ENCODE data around the gene DMD. TPM values are rescaled to one million over a fixed set of nuclear protein-coding genes. Genes with fewer than 3 reads are reported as not detected.

Gene DMD
- total and polyA plus RNA-seq, 4 donors = 19.9 to 260 (median 111) TPM

DNA sequence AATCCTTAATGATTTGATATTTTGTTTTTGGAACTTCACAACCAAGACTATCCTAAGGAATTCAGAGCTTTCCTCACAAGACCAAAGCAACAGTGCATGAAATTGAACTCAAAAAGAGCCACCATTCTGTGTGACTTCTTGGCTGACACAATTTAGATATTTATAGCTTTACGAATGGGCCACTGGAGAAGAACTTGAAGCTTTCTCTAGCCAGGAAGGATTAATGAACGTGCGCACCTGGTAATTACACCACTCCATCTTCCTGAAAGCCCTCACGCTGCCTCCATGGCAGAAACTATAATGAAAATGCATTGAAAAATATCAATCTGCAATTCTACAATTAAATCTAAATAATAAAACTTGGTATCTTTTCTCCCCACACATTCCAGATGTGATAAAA, 1057.8 kb downstream of the DMD start:
- no peak for DNase-seq
- H3K36me3 ChIP-seq (ENCODE audit: control insufficient read depth in 1 of 2, insufficient read depth in 2 of 2, low read length in 1 of 2) = no peaks in the 10 kb centered on the region
- H3K4me1 ChIP-seq (ENCODE audit: control insufficient read depth in 1 of 2, insufficient read depth in 2 of 2, low read length in 2 of 2) = no peaks in the 10 kb centered on the region
- H3K4me3 ChIP-seq (ENCODE audit: low read length in 2 of 2) = no peak overlapping the region
- H3K9me3 ChIP-seq (ENCODE audit: control insufficient read depth, low read length) = no peaks in the 10 kb centered on the region
- no peaks in the 10 kb centered on the region for H3K27me3 ChIP-seq (ENCODE audit: control insufficient read depth in 1 of 2, insufficient read depth in 2 of 2, low read length in 1 of 2)
- ATAC-seq (ENCODE audit: low FRiP score) = no peak
- H3K27ac ChIP-seq (ENCODE audit: low read depth in 1 of 2, low read length in 2 of 2) = no peak overlapping the region
- WGBS, 2 donors = 50 to 52% methylated on average over 4 of the region's 4 CpGs
- intact Hi-C loops (cut with DNase I) = no loop called here

DNA sequence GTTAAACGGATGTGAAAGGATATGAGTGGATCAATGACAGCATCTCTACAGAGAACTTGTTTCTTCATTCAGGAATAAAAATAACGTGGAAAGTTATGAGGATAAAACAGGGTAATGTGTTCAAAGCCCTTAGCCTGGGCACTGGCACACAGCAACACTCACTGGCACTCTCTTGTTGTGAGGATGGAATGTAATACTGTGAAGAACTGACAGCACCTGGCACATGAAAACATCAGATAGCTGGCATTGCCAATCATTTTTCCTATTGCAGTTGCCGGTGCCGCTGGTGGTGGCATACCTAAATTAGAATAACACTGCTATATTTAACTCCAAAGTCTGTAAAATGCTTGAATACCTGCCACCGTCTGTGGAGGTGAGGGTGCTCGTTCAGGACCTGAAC, 1061.2 kb downstream of the DMD start:
- H3K27me3 ChIP-seq (ENCODE audit: control insufficient read depth in 1 of 2, insufficient read depth in 2 of 2, low read length in 1 of 2) = no peaks in the 10 kb centered on the region
- no peaks in the 10 kb centered on the region for H3K4me1 ChIP-seq (ENCODE audit: control insufficient read depth in 1 of 2, insufficient read depth in 2 of 2, low read length in 2 of 2)
- H3K36me3 ChIP-seq (ENCODE audit: control insufficient read depth in 1 of 2, insufficient read depth in 2 of 2, low read length in 1 of 2) = no peaks in the 10 kb centered on the region
- ATAC-seq (ENCODE audit: low FRiP score) = no peak
- intact Hi-C loops (cut with DNase I) = no loop called here
- 43 to 47% methylated on average over 6 of the region's 6 CpGs for WGBS, 2 donors
- no peak overlapping the region for H3K4me3 ChIP-seq (ENCODE audit: low read length in 2 of 2)
- H3K27ac ChIP-seq (ENCODE audit: low read depth in 1 of 2, low read length in 2 of 2) = no peak overlapping the region
- DNase-seq = no peak
- no peaks in the 10 kb centered on the region for H3K9me3 ChIP-seq (ENCODE audit: control insufficient read depth, low read length)

DNA sequence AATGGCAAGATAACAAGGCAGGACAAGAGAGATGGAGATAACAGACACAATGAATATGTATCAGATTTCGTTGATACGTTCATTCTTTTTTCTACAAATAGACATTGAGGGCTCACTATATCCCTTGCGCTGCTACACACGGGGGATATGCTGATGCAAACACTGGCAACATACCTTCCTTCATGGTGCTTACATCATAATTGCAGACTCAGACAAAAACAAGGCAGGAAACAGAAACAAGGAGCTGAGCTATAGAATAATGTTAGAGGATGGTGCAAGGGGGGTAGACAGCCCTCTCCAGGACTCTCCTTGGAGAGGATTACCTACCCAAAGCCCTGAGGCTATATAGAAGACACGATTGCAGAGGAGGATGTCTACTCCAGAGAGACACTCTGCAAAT, 1069.5 kb downstream of the DMD start:
- 80 to 91% methylated on average over 5 of the region's 5 CpGs for WGBS, 2 donors
- Histone ChIP-seq H3K27me3 (ENCODE audit: control insufficient read depth in 1 of 2, insufficient read depth in 2 of 2, low read length in 1 of 2) (no peaks in the 10 kb centered on the region), H3K4me3 (ENCODE audit: low read length in 2 of 2) (no peak overlapping the region), H3K27ac (ENCODE audit: low read depth in 1 of 2, low read length in 2 of 2) (no peak overlapping the region), H3K36me3 (ENCODE audit: control insufficient read depth in 1 of 2, insufficient read depth in 2 of 2, low read length in 1 of 2) (no peaks in the 10 kb centered on the region), H3K9me3 (ENCODE audit: control insufficient read depth, low read length) (no peaks in the 10 kb centered on the region), H3K4me1 (ENCODE audit: control insufficient read depth in 1 of 2, insufficient read depth in 2 of 2, low read length in 2 of 2) (no peaks in the 10 kb centered on the region)
- intact Hi-C loops (cut with DNase I) = no loop called here
- ATAC-seq (ENCODE audit: low FRiP score) (no peak), DNase-seq (no peak)

DNA sequence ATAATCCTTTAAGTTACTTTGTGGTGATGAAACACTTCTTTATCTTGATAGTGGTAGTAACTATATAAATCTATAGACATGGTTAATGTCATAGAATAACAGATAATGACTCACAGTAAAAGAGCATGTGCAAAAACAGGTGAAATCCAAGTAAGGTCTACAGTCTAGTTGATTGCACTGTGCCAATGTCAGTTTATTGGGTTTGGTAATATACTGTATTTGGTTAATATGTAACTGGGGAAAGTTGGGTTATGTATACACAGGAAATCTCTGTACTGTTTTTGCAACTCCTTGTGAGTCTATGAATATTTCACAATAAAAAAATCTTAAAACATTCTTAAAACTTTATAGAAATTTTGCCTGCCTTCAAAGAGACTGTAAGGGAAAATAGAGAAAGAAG, 1071.9 kb downstream of the DMD start:
- no peaks in the 10 kb centered on the region for H3K9me3 ChIP-seq (ENCODE audit: control insufficient read depth, low read length)
- no peak overlapping the region for H3K4me3 ChIP-seq (ENCODE audit: low read length in 2 of 2)
- ATAC-seq (ENCODE audit: low FRiP score) = no peak
- H3K27ac ChIP-seq (ENCODE audit: low read depth in 1 of 2, low read length in 2 of 2) = no peak overlapping the region
- no peaks in the 10 kb centered on the region for H3K36me3 ChIP-seq (ENCODE audit: control insufficient read depth in 1 of 2, insufficient read depth in 2 of 2, low read length in 1 of 2)
- intact Hi-C loops (cut with DNase I) = no loop called here
- DNase-seq = no peak
- no peaks in the 10 kb centered on the region for H3K4me1 ChIP-seq (ENCODE audit: control insufficient read depth in 1 of 2, insufficient read depth in 2 of 2, low read length in 2 of 2)
- no peaks in the 10 kb centered on the region for H3K27me3 ChIP-seq (ENCODE audit: control insufficient read depth in 1 of 2, insufficient read depth in 2 of 2, low read length in 1 of 2)

DNA sequence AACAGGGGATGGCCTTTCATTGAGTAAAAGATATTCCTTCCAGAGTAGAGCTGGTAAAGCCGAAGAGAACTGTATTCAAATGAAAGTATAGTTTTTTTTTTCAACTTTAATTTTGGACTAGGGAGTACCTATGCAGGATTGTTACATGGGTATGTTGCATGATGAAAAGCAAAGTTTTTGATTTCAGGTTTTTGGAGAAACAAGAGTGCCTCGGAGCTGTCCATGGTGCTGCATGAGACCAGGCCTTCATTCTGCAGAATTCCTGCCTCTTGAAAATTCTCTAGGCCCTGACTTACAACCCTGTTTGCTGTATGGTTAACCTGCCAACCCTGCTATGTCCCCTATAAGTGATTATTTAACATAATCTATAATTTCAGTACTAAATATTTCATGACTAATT, 1073.8 kb downstream of the DMD start:
- no peaks in the 10 kb centered on the region for H3K27me3 ChIP-seq (ENCODE audit: control insufficient read depth in 1 of 2, insufficient read depth in 2 of 2, low read length in 1 of 2)
- H3K4me3 ChIP-seq (ENCODE audit: low read length in 2 of 2) = no peak overlapping the region
- H3K27ac ChIP-seq (ENCODE audit: low read depth in 1 of 2, low read length in 2 of 2) = no peak overlapping the region
- intact Hi-C loops (cut with DNase I) = no loop called here
- WGBS, 2 donors = 49 to 59% methylated on average over 2 of the region's 2 CpGs
- H3K36me3 ChIP-seq (ENCODE audit: control insufficient read depth in 1 of 2, insufficient read depth in 2 of 2, low read length in 1 of 2) = no peaks in the 10 kb centered on the region
- no peak for DNase-seq
- no peaks in the 10 kb centered on the region for H3K4me1 ChIP-seq (ENCODE audit: control insufficient read depth in 1 of 2, insufficient read depth in 2 of 2, low read length in 2 of 2)
- H3K9me3 ChIP-seq (ENCODE audit: control insufficient read depth, low read length) = no peaks in the 10 kb centered on the region
- no peak for ATAC-seq (ENCODE audit: low FRiP score)

DNA sequence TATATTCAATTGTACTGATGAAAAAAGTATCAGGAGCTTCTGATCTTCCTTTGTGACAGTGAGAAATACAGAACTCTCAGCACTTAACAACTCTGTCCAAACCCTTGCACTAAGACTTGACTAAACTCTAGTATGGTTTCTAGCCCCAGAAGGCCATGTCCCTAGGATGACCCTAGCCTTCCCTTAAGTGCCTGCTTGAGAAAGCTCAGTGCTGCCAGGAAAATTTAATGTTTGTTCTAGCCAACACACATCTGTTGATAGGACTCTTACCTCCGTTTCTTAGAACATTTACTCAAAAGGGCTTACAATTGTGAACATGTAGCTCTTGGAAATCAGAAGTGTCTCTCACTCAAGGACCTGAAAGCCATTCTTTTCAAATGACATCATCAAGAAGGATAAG, 1084.4 kb downstream of the DMD start:
- Histone ChIP-seq H3K4me3 (ENCODE audit: low read length in 2 of 2) (no peak overlapping the region), H3K36me3 (ENCODE audit: control insufficient read depth in 1 of 2, insufficient read depth in 2 of 2, low read length in 1 of 2) (no peaks in the 10 kb centered on the region), H3K9me3 (ENCODE audit: control insufficient read depth, low read length) (no peaks in the 10 kb centered on the region), H3K27ac (ENCODE audit: low read depth in 1 of 2, low read length in 2 of 2) (no peak overlapping the region), H3K27me3 (ENCODE audit: control insufficient read depth in 1 of 2, insufficient read depth in 2 of 2, low read length in 1 of 2) (no peaks in the 10 kb centered on the region), H3K4me1 (ENCODE audit: control insufficient read depth in 1 of 2, insufficient read depth in 2 of 2, low read length in 2 of 2) (no peaks in the 10 kb centered on the region)
- 3 to 13% methylated on average over 1 of the region's 1 CpG for WGBS, 2 donors
- ATAC-seq (ENCODE audit: low FRiP score) (no peak), DNase-seq (no peak)
- intact Hi-C loops (cut with DNase I) = no loop called here

DNA sequence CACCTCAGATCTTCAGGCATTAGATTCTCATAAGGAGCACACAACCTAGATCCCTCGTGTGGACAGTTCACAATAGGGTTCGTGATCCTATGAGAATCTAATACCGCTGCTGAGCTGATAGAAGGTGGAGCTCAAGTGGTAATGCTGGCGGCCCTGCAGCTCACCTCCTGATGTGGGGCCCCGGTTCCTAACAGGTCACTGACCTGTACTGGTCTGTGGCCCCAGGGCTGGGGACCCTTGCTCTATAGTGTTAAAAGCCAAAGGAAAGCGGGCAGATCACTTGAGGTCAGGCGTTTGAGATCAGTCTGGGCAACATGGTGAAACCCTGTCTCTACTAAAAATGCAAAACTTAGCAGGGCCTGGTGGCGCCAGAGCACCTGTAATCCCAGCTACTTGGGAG, 1092.5 kb downstream of the DMD start:
- no peaks in the 10 kb centered on the region for H3K27me3 ChIP-seq (ENCODE audit: control insufficient read depth in 1 of 2, insufficient read depth in 2 of 2, low read length in 1 of 2)
- H3K4me1 ChIP-seq (ENCODE audit: control insufficient read depth in 1 of 2, insufficient read depth in 2 of 2, low read length in 2 of 2) = no peaks in the 10 kb centered on the region
- H3K36me3 ChIP-seq (ENCODE audit: control insufficient read depth in 1 of 2, insufficient read depth in 2 of 2, low read length in 1 of 2) = peaks cover 0 to 2% of the 10 kb centered on the region in 2 donors
- no peak overlapping the region for H3K4me3 ChIP-seq (ENCODE audit: low read length in 2 of 2)
- intact Hi-C loops (cut with DNase I) = no loop called here
- 82 to 96% methylated on average over 8 of the region's 8 CpGs for WGBS, 2 donors
- H3K27ac ChIP-seq (ENCODE audit: low read depth in 1 of 2, low read length in 2 of 2) = no peak overlapping the region
- no peak for ATAC-seq (ENCODE audit: low FRiP score)
- H3K9me3 ChIP-seq (ENCODE audit: control insufficient read depth, low read length) = no peaks in the 10 kb centered on the region
- DNase-seq = no peak

DNA sequence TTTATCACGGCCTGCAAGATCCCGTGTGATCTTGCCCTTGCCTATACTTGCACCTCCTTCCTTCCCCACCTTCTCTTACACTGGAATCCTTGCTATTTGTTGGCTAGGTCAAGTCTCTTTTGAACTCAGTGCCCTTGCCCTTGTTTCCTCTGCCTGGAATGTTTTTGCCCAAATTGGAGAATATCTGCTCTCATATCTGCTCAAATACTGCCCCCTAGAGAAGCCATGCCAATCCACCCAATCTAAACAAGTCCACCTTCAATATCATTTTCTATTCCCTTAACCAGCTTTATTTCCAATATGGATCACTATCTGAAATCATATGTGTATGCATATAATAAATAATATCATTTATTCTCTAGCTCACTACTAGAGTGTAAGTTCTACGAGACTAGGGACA, 1095.3 kb downstream of the DMD start:
- Histone ChIP-seq H3K9me3 (ENCODE audit: control insufficient read depth, low read length) (no peaks in the 10 kb centered on the region), H3K27me3 (ENCODE audit: control insufficient read depth in 1 of 2, insufficient read depth in 2 of 2, low read length in 1 of 2) (no peaks in the 10 kb centered on the region), H3K4me1 (ENCODE audit: control insufficient read depth in 1 of 2, insufficient read depth in 2 of 2, low read length in 2 of 2) (no peaks in the 10 kb centered on the region), H3K27ac (ENCODE audit: low read depth in 1 of 2, low read length in 2 of 2) (no peak overlapping the region), H3K4me3 (ENCODE audit: low read length in 2 of 2) (no peak overlapping the region), H3K36me3 (ENCODE audit: control insufficient read depth in 1 of 2, insufficient read depth in 2 of 2, low read length in 1 of 2) (no peaks in the 10 kb centered on the region)
- WGBS, 2 donors = 73 to 81% methylated on average over 3 of the region's 3 CpGs
- ATAC-seq (ENCODE audit: low FRiP score) = no peak
- intact Hi-C loops (cut with DNase I) = no loop called here
- DNase-seq = no peak

DNA sequence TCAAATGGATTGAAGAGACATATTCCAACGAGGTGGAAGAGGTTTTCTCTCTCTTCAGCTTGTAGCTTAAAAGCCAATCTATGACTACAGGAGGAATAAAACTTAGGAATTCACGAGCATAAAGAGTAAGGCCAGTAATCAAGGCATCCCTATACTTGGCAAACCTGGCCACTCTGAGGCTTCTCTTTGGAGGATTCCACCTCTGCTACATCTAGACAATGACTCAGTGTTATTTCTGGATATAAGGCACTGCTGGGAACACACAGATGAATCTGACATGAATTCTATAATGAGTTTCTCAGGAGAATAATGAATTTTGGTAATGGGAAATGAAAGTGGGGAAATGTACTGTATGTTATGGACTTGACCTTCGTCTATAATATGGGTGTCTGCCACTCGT, 1123.7 kb downstream of the DMD start:
- 61 to 90% methylated on average over 4 of the region's 4 CpGs for WGBS, 2 donors
- intact Hi-C loops (cut with DNase I) = no loop called here

More for the DNA sequence above, 1123.7 kb downstream of the DMD start:
- Histone ChIP-seq H3K4me1 (ENCODE audit: control insufficient read depth in 1 of 2, insufficient read depth in 2 of 2, low read length in 2 of 2) (no peaks in the 10 kb centered on the region), H3K36me3 (ENCODE audit: control insufficient read depth in 1 of 2, insufficient read depth in 2 of 2, low read length in 1 of 2) (no peaks in the 10 kb centered on the region), H3K4me3 (ENCODE audit: low read length in 2 of 2) (no peak overlapping the region), H3K27me3 (ENCODE audit: control insufficient read depth in 1 of 2, insufficient read depth in 2 of 2, low read length in 1 of 2) (no peaks in the 10 kb centered on the region), H3K27ac (ENCODE audit: low read depth in 1 of 2, low read length in 2 of 2) (no peak overlapping the region), H3K9me3 (ENCODE audit: control insufficient read depth, low read length) (no peaks in the 10 kb centered on the region)
- DNase-seq (no peak), ATAC-seq (ENCODE audit: low FRiP score) (no peak)

Measured in aorta (tissue), 5 donors.